Esophagus muscularis mucosa (tissue), 4 donors: ENCODE results near the gene DOK5. TPM values are rescaled to one million over a fixed set of nuclear protein-coding genes. Genes with fewer than 3 reads are reported as not detected.
A peak's percentile ranks its signal among the peaks of the same experiment; 100 is the strongest.

ENCODE experiments used
- DNase-seq: peaks from one replicate; pipeline ENCODE4 v3.0.0-alpha.2; 2017; ENCODE audit errors: extremely low spot score
- H3K27ac ChIP-seq, 4 donors: fragments of 200-600 bp; sonication (generic); replicated peaks in 1 of 4; 1 replicate in 3 of 4; 2 replicates in 1 of 4; pipeline ENCODE4 v1.5.1; 2016 to 2019; ENCODE audit warnings: mild to moderate bottlenecking in 1 of 4
- H3K27me3 ChIP-seq, 4 donors: fragments of 200-600 bp; sonication (generic); one replicate each; pipeline versions ENCODE4 v1.5.1 to v1.6.0; 2016 to 2019
- H3K36me3 ChIP-seq, 4 donors: fragments of 200-600 bp; sonication (generic); one replicate each; pipeline ENCODE4 v1.5.1; 2016 to 2019
- H3K4me1 ChIP-seq, 4 donors: fragments of 200-600 bp; sonication (generic); one replicate each; pipeline ENCODE4 v1.5.1; 2016 to 2019
- H3K4me3 ChIP-seq, 4 donors: fragments of 200-600 bp; sonication (generic); 1 replicate in 2 of 4; 2 replicates in 2 of 4; pipeline ENCODE4 v1.5.1; 2016 to 2019; ENCODE audit warnings: mild to moderate bottlenecking in 4 of 4, moderate library complexity in 1 of 4
- H3K9me3 ChIP-seq, 4 donors: fragments of 200-600 bp; sonication (generic); 1 replicate in 3 of 4; 2 replicates in 1 of 4; pipeline ENCODE4 v1.5.1; 2016 to 2019
- CTCF ChIP-seq, 3 experiments: fragments of 200-600 bp in 2 of 3; fragments of 450-650 bp in 1 of 3; sonication (generic) in 2 of 3; IDR thresholded peaks; one replicate each; pipeline ENCODE4 v1.5.1; 2017 to 2019; ENCODE audit warnings: antibody characterized with exemption in 3 of 3, mild to moderate bottlenecking in 2 of 3, moderate library complexity in 1 of 3
- EP300 ChIP-seq: sonication (generic); formaldehyde crosslinking; IDR thresholded peaks from one replicate; pipeline ENCODE4 v1.6.1; 2017; ENCODE audit warnings: antibody characterized with exemption
- POLR2A ChIP-seq: fragments of 450-650 bp; IDR thresholded peaks from one replicate; pipeline ENCODE4 v1.6.1; 2017; ENCODE audit warnings: antibody characterized with exemption, moderate library complexity, mild to moderate bottlenecking, low read depth
- POLR2AphosphoS5 ChIP-seq, 2 donors: sonication (generic); formaldehyde crosslinking; IDR thresholded peaks; one replicate each; pipeline ENCODE4 v1.6.1; 2017; ENCODE audit warnings: antibody characterized with exemption in 2 of 2
- WGBS: methylation state at CpG from one replicate; pipeline ENCODE4 v1.1.5; 2018; 5-methylcytosine and 5-hydroxymethylcytosine counted together
- intact Hi-C: fragments of 100-400 bp; cut with DNase I; formaldehyde crosslinking; loops from one replicate; pipeline ENCODE4 v1.15.1; 2023
- total RNA-seq, 4 donors: library from RNA; depleted of rRNA; stranded (reverse); fragments of >200 nt; gene quantifications; one replicate each; pipeline versions ENCODE4 v1.1.0 to v1.2.1, GENCODE V29; 2016

The DOK5 gene
- 1 to 10 TPM in 1 of 4 donors, under 1 TPM in 3; 0.32 to 1.5 (median 0.79) TPM for total RNA-seq

- peak within 1 kb of the TSS in 1 of 4 donors; percentile 26 for H3K27ac ChIP-seq
- peak; percentile 91 for DNase-seq
- peaks cover 0 to 43% (median 8%) of the 10 kb centered on the region in 4 donors for H3K27me3 ChIP-seq
Measured at GRCh38 chr20:54475334-54476168, at the start of gene DOK5. TSS of gene DOK5 (plus strand) at chr20:54475593. CDS start at chr20:54475947, 354 bp downstream.

GRCh38 chr20:54429364-54429763, 46.0 kb upstream of the DOK5 start:
- Histone ChIP-seq H3K4me3 (no peak overlapping the region), H3K36me3 (no peaks in the 10 kb centered on the region), H3K9me3 (peaks cover 0 to 15% (median 8%) of the 10 kb centered on the region in 4 donors), H3K4me1 (no peaks in the 10 kb centered on the region), H3K27me3 (no peaks in the 10 kb centered on the region), H3K27ac (no peak overlapping the region)
- TF ChIP-seq EP300 (no peak), POLR2A (no peak), POLR2AphosphoS5 (IDR thresholded peaks at IDR 0.05) (no peak), CTCF (IDR thresholded peaks at IDR 0.05) (no peak)
- WGBS: 83% methylated on average over 7 of the region's 7 CpGs
- intact Hi-C loops: no loop called here
- DNase-seq: no peak

More at GRCh38 chr20:54475334-54476168, at the start of gene DOK5:
- WGBS: 0% methylated on average over 43 of the region's 71 CpGs
- no peaks in the 10 kb centered on the region for H3K36me3 ChIP-seq
- no peaks in the 10 kb centered on the region for H3K9me3 ChIP-seq
- intact Hi-C loops: no loop called here
- H3K4me3 ChIP-seq: peak within 1 kb of the TSS; percentile 54 to 60 (median 58)
- TF ChIP-seq EP300 (no peak), POLR2AphosphoS5 (IDR thresholded peaks at IDR 0.05) (no peak), CTCF (IDR thresholded peaks at IDR 0.05) (no peak), POLR2A (no peak)
- H3K4me1 ChIP-seq: peaks cover 4 to 26% (median 17%) of the 10 kb centered on the region in 4 donors

GRCh38 chr20:54431156-54431944, 44.0 kb upstream of the DOK5 start:
- TF ChIP-seq POLR2AphosphoS5 (IDR thresholded peaks at IDR 0.05): no peak
- no peak for TF ChIP-seq POLR2A
- TF ChIP-seq CTCF (IDR thresholded peaks at IDR 0.05): no peak
- no peak for TF ChIP-seq EP300
- H3K9me3 ChIP-seq: no peaks in the 10 kb centered on the region
- H3K27me3 ChIP-seq: no peaks in the 10 kb centered on the region
- no peak for DNase-seq
- 82% methylated on average over 10 of the region's 10 CpGs for WGBS
- intact Hi-C loops: no loop called here
- H3K36me3 ChIP-seq: no peaks in the 10 kb centered on the region
- H3K27ac ChIP-seq: no peak overlapping the region
- no peaks in the 10 kb centered on the region for H3K4me1 ChIP-seq
- no peak overlapping the region for H3K4me3 ChIP-seq

GRCh38 chr20:54432966-54433365, 42.4 kb upstream of the DOK5 start:
- Histone ChIP-seq H3K4me1 (no peaks in the 10 kb centered on the region), H3K27ac (no peak overlapping the region), H3K9me3 (no peaks in the 10 kb centered on the region), H3K36me3 (no peaks in the 10 kb centered on the region), H3K27me3 (no peaks in the 10 kb centered on the region), H3K4me3 (no peak overlapping the region)
- 96% methylated on average over 1 of the region's 1 CpG for WGBS
- no peak for DNase-seq
- intact Hi-C loops: no loop called here
- no peak for TF ChIP-seq CTCF (IDR thresholded peaks at IDR 0.05)
- no peak for TF ChIP-seq POLR2A
- TF ChIP-seq EP300: no peak
- no peak for TF ChIP-seq POLR2AphosphoS5 (IDR thresholded peaks at IDR 0.05)
